Measurements from ENCODE around the gene CD46.

The CD46 gene

DNA sequence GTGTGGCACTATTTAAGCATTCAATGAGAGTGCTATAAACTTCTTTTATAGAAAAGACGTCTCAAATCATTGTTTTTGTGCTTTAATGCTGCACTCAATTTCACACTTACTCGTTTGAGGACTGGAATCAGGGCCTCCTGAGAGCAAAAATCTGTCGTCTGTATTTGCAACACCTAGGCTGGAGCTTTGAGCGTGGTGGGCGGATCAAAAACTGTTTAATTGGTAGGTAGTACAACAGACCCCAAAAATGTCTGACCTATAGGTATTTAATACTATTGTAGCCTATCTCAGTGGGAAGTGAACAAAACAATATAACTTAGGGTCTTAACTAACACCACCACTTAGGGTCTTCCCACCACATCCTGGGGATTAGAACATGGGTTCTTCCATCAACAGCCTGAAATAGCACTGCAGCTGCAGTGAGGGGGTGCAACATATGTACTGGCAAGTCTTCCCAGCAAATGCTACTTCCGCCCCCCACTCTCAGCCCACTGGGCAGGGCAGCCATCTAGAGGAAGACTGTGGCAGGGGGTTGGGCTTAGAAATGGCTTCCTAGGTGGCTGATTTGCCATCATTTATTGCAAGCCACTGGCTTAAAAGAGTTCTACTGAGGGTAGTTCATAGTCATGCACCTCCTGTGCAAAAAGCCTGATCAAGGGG lies 48.3 kb downstream of the CD46 start:
- H3K9me3 ChIP-seq: no peaks in the 10 kb centered on the region
- no peak overlapping the region for H3K27ac ChIP-seq
- H3K4me3 ChIP-seq (ENCODE audit: low read depth in 1 of 2, low read length in 1 of 2): no peak overlapping the region
- H3K4me1 ChIP-seq (ENCODE audit: control insufficient read depth in 1 of 2, insufficient read depth in 1 of 2, low read depth in 1 of 2, low read length in 1 of 2): no peaks in the 10 kb centered on the region
- TF ChIP-seq, protein P1, sequence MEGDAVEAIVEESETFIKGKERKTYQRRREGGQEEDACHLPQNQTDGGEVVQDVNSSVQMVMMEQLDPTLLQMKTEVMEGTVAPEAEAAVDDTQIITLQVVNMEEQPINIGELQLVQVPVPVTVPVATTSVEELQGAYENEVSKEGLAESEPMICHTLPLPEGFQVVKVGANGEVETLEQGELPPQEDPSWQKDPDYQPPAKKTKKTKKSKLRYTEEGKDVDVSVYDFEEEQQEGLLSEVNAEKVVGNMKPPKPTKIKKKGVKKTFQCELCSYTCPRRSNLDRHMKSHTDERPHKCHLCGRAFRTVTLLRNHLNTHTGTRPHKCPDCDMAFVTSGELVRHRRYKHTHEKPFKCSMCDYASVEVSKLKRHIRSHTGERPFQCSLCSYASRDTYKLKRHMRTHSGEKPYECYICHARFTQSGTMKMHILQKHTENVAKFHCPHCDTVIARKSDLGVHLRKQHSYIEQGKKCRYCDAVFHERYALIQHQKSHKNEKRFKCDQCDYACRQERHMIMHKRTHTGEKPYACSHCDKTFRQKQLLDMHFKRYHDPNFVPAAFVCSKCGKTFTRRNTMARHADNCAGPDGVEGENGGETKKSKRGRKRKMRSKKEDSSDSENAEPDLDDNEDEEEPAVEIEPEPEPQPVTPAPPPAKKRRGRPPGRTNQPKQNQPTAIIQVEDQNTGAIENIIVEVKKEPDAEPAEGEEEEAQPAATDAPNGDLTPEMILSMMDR (IDR thresholded peaks at IDR 0.05): no peak
- H3K27me3 ChIP-seq: no peaks in the 10 kb centered on the region
- peaks cover 72% of the 10 kb centered on the region for H3K36me3 ChIP-seq

DNA sequence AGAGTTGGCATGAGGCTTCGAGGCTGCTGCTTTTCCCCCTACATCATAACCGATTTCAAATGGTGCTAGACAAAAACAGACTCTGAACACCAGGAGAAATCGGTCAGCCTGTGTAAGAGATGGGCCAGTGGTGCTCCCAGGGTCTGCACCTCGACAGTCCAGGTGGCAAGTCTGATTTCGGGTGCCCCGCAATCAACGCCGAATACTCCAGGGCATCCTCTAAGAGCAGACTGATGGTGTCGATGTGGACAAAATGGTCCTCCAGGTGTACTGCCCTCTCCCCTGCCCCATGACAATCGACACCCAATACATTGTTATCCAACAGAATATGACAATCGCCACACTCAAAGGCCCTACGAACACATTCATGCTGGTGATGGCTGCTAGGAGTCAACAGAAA lies 50.0 kb downstream of the CD46 start:
- Histone ChIP-seq H3K27me3 (no peaks in the 10 kb centered on the region), H3K27ac (peak overlapping the region; percentile 38), H3K36me3 (peaks cover 76% of the 10 kb centered on the region), H3K4me3 (ENCODE audit: low read depth in 1 of 2, low read length in 1 of 2) (no peak overlapping the region), H3K9me3 (no peaks in the 10 kb centered on the region), H3K4me1 (ENCODE audit: control insufficient read depth in 1 of 2, insufficient read depth in 1 of 2, low read depth in 1 of 2, low read length in 1 of 2) (peaks cover 10 to 13% of the 10 kb centered on the region in 2 experiments)
- TF ChIP-seq, protein P1 (IDR thresholded peaks at IDR 0.05): no peak

DNA sequence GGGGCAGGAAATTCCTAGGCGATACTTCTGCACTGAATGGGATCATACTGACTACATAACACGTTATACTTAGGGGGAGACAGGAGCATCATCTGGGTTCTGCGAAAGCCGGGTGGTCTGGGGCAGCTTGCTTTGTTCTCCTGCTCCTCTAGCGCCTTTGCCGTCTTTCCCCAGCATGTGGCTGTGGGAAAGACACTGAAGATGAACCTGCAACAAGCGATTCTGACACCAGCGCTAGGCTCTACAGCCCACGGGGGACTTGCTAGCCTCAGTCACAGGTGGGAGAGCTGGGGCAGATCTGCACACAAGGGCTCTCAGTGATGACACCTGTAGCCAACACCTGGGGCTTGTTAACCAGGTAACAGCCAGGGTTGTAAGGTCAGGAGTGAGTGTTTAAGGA lies 51.8 kb downstream of the CD46 start:
- Histone ChIP-seq H3K27ac (no peak overlapping the region), H3K4me1 (ENCODE audit: control insufficient read depth in 1 of 2, insufficient read depth in 1 of 2, low read depth in 1 of 2, low read length in 1 of 2) (peaks cover 29 to 31% of the 10 kb centered on the region in 2 experiments), H3K4me3 (ENCODE audit: low read depth in 1 of 2, low read length in 1 of 2) (no peak overlapping the region), H3K9me3 (no peaks in the 10 kb centered on the region), H3K36me3 (peaks cover 84% of the 10 kb centered on the region), H3K27me3 (no peaks in the 10 kb centered on the region)
- TF ChIP-seq, protein P1 (IDR thresholded peaks at IDR 0.05): no peak

DNA sequence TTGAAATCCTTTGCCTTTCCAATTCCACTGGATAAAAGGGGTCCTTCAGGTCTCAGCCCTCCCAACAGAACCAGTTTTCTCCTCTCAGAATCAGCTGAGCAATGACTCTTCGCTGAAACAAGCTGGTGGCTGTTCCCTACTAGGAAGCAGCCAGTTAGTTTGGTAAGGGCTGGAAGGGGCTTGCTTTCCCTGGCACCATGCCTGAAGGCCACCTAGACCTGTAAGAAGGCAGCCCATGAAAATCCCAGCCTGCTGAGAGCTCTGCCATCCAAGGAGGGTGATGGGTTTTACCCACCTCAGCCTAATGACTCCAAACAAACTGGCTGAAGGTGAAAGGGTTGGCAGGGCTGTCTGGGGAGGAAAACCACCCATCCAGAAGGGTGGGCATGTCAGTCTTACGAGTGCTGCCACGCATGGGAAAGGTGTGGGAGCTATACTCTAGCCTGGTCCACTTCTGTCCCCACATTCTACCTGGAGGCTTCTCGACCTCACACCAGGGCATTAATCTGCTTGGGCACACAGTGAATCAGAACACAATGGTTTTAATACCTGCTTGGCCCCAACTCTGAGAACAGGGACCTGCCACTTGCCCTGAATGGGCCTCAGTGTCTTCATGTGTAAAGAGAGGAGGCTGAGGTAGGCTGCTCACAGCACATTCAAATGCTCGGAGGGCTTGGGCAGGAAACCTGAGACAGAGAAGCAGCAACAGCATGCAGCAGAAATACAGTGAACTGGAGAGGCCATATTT lies 53.0 kb downstream of the CD46 start:
- Histone ChIP-seq H3K4me1 (ENCODE audit: control insufficient read depth in 1 of 2, insufficient read depth in 1 of 2, low read depth in 1 of 2, low read length in 1 of 2) (peaks cover 29 to 40% of the 10 kb centered on the region in 2 experiments), H3K27ac (peak overlapping the region; percentile 94), H3K4me3 (ENCODE audit: low read depth in 1 of 2, low read length in 1 of 2) (no peak overlapping the region), H3K27me3 (no peaks in the 10 kb centered on the region), H3K9me3 (no peaks in the 10 kb centered on the region), H3K36me3 (peaks cover 93% of the 10 kb centered on the region)
- TF ChIP-seq, protein P1 (IDR thresholded peaks at IDR 0.05): no peak

DNA sequence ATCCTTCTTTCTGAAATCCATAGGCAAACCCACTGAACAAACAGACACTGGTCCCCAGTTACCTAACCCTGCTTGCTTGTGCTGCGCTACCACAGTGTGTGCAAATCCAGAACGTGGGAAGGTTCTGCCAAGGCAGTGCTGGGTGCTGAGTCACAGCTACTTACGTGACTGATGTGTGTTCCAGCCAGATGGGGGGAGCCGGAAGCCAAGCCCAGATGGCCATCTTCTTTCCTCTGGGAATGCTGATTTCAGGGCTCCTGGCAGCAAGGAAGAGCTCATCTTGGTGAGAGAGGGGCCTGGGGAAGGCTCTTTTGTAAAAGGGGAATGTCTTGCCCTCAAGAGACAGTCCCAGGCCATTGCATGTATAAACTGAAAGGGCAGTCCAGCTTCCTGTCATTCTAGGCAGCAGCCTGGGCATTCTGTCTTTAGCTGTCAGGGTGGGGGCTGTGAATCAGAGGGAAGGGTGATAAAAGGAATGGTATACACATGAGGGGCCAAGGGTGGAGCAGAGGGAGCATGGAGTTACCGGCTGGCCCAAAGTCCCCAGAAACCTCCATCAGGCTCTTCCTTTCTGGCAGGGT lies 54.1 kb downstream of the CD46 start:
- no peak overlapping the region for H3K4me3 ChIP-seq (ENCODE audit: low read depth in 1 of 2, low read length in 1 of 2)
- H3K36me3 ChIP-seq: peaks cover 92% of the 10 kb centered on the region
- no peaks in the 10 kb centered on the region for H3K9me3 ChIP-seq
- H3K4me1 ChIP-seq (ENCODE audit: control insufficient read depth in 1 of 2, insufficient read depth in 1 of 2, low read depth in 1 of 2, low read length in 1 of 2): peaks cover 29 to 40% of the 10 kb centered on the region in 2 experiments
- no peaks in the 10 kb centered on the region for H3K27me3 ChIP-seq
- TF ChIP-seq, protein P1 (IDR thresholded peaks at IDR 0.05): no peak
- peak overlapping the region; percentile 94 for H3K27ac ChIP-seq
